Transverse colon (tissue), 3 donors: ENCODE data around the gene RER1.

ENCODE experiments used
- EP300 ChIP-seq: sonication (generic); formaldehyde crosslinking; IDR thresholded peaks from one replicate; pipeline ENCODE4 v1.6.1; 2017; ENCODE audit warnings: antibody characterized with exemption, low read depth
- POLR2A ChIP-seq: fragments of 450-650 bp; IDR thresholded peaks from one replicate; pipeline ENCODE4 v1.6.1; 2016; ENCODE audit warnings: antibody characterized with exemption, mild to moderate bottlenecking, moderate library complexity
- TF ChIP-seq, protein P1 (sequence below), 5 experiments: fragments of 200-600 bp in 3 of 5; fragments of 450-650 bp in 2 of 5; sonication (generic) in 3 of 5; IDR thresholded peaks; 1 replicate in 2 of 5; 2 replicates in 3 of 5; pipeline ENCODE4 v1.5.1; 2016 to 2017; ENCODE audit warnings: antibody characterized with exemption in 5 of 5, inconsistent platforms in 3 of 5, mild to moderate bottlenecking in 2 of 5, moderate library complexity in 1 of 5

DNA sequence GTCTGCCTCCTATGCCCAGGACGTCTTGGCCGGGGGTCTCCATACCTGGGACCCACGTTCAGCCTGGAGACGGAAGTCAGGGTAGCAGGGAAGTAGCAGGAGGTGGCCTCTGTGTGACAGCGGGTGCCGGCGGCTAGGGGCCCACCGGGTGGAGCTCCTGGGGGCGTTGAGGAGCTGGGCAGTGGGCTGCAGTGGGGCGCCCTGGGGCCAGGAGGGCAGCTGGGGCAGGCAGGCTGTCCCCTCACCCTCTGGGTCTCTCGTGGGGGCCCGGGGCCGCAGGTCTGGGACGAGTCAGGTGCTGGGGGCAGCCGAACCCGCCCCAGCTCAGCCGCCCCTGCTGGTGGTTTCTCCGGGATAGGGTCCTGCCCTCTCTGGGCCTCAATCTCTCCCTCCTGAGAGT is 35.4 kb downstream of the RER1 start:
- TF ChIP-seq POLR2A (no peak), EP300 (no peak)
- TF ChIP-seq, protein P1, sequence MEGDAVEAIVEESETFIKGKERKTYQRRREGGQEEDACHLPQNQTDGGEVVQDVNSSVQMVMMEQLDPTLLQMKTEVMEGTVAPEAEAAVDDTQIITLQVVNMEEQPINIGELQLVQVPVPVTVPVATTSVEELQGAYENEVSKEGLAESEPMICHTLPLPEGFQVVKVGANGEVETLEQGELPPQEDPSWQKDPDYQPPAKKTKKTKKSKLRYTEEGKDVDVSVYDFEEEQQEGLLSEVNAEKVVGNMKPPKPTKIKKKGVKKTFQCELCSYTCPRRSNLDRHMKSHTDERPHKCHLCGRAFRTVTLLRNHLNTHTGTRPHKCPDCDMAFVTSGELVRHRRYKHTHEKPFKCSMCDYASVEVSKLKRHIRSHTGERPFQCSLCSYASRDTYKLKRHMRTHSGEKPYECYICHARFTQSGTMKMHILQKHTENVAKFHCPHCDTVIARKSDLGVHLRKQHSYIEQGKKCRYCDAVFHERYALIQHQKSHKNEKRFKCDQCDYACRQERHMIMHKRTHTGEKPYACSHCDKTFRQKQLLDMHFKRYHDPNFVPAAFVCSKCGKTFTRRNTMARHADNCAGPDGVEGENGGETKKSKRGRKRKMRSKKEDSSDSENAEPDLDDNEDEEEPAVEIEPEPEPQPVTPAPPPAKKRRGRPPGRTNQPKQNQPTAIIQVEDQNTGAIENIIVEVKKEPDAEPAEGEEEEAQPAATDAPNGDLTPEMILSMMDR (IDR thresholded peaks at IDR 0.05): no peak
